IMR-90 (cell line): ENCODE data around the gene NPAS3. TPM values are rescaled to one million over a fixed set of nuclear protein-coding genes. Genes with fewer than 3 reads are reported as not detected.

Experiments used
- ATAC-seq: fragments of 200-7000 bp; cut with Tn5 transposase; 2 replicates; pipeline ENCODE4 v1.9.1; 2020; ENCODE audit warnings: low read depth, mild to moderate bottlenecking, moderate library complexity
- BruUV-seq: library from RNA; stranded (reverse); fragments of 400-500 nt; replicated peaks from 2 replicates; lab custom pipeline; 2021; lab: Mats Ljungman, UMichigan
- CTCF ChIA-PET: fragments of 300-600 bp; formaldehyde crosslinking; extraction: SDS; loops from one replicate; lab custom pipeline; 2021; ENCODE audit warnings: antibody characterized with exemption; lab: Yijun Ruan, JAX
- POLR2A ChIA-PET: fragments of 300-600 bp; sonication (Branson Sonifier 250); formaldehyde crosslinking; loops from one replicate; lab custom pipeline; 2022; ENCODE audit warnings: antibody characterized with exemption; ENCODE audit not compliant: unreplicated experiment; lab: Charles Lee
- DNase-seq: peaks from one replicate; pipeline ENCODE4 v3.0.0; 2013
- H2AFZ ChIP-seq: replicated peaks from 2 replicates; pipeline ENCODE3; 2013; ENCODE audit warnings: low read length, mild to moderate bottlenecking; ENCODE audit not compliant: poor library complexity
- H2AK5ac ChIP-seq: 2 replicates; pipeline ENCODE4 v1.6.1; 2013; ENCODE audit warnings: low read depth, low read length, inconsistent platforms
- H2AK9ac ChIP-seq: replicated peaks from 2 replicates; pipeline ENCODE3; 2013; ENCODE audit warnings: mild to moderate bottlenecking, low read depth, low read length, moderate library complexity; ENCODE audit not compliant: poor library complexity
- H2BK120ac ChIP-seq: 2 replicates; pipeline ENCODE4 v1.6.1; 2013; ENCODE audit warnings: low read depth, low read length, inconsistent platforms
- H2BK15ac ChIP-seq: 3 replicates; pipeline ENCODE4 v1.6.1; 2013; ENCODE audit warnings: low read depth, low read length, inconsistent platforms
- H2BK20ac ChIP-seq: 2 replicates; pipeline ENCODE4 v1.6.1; 2013; ENCODE audit warnings: low read depth, mild to moderate bottlenecking, inconsistent platforms, low read length, moderate library complexity
- H2BK5ac ChIP-seq: 2 replicates; pipeline ENCODE4 v1.6.1; 2013; ENCODE audit warnings: mild to moderate bottlenecking, low read depth, low read length, inconsistent platforms; ENCODE audit not compliant: poor library complexity, severe bottlenecking
- H3K14ac ChIP-seq: replicated peaks from 2 replicates; pipeline ENCODE4 v1.6.1; 2013; ENCODE audit warnings: low read depth, low read length, inconsistent platforms
- H3K18ac ChIP-seq: 2 replicates; pipeline ENCODE4 v1.6.1; 2013; ENCODE audit warnings: low read depth, low read length, control low read depth
- H3K23ac ChIP-seq: 2 replicates; pipeline ENCODE4 v1.6.1; 2013; ENCODE audit warnings: low read depth, low read length, inconsistent platforms
- H3K27ac ChIP-seq: 2 replicates; pipeline ENCODE4 v1.5.1; 2013; ENCODE audit warnings: mild to moderate bottlenecking, control low read depth, low read length; ENCODE audit not compliant: insufficient read depth
- H3K27me3 ChIP-seq: 2 replicates; pipeline ENCODE4 v1.6.1; 2013; ENCODE audit warnings: low read length; ENCODE audit not compliant: control insufficient read depth, insufficient read depth
- H3K36me3 ChIP-seq: 2 replicates; pipeline ENCODE4 v1.6.1; 2013; ENCODE audit warnings: low read length, mixed read lengths; ENCODE audit not compliant: control insufficient read depth, insufficient read depth
- H3K4ac ChIP-seq: 2 replicates; pipeline ENCODE4 v1.6.1; 2013; ENCODE audit warnings: low read depth, low read length, inconsistent platforms
- H3K4me1 ChIP-seq: 2 replicates; pipeline ENCODE4 v1.6.1; 2013; ENCODE audit warnings: low read length, mixed read lengths; ENCODE audit not compliant: control insufficient read depth, insufficient read depth
- H3K4me2 ChIP-seq: 2 replicates; pipeline ENCODE4 v1.6.1; 2013; ENCODE audit warnings: low read depth, mild to moderate bottlenecking, control low read depth, low read length, moderate library complexity
- H3K4me3 ChIP-seq: 2 replicates; pipeline ENCODE4 v1.5.1; 2013; ENCODE audit warnings: low read depth, mild to moderate bottlenecking, control low read depth, low read length, moderate library complexity; ENCODE audit not compliant: insufficient read depth
- H3K56ac ChIP-seq: 2 replicates; pipeline ENCODE4 v1.6.1; 2013; ENCODE audit warnings: low read length, inconsistent platforms; ENCODE audit not compliant: insufficient read depth; ENCODE audit errors: extremely low read depth
- H3K79me1 ChIP-seq, 2 experiments: 2 replicates each; pipeline ENCODE4 v1.6.1; 2013; ENCODE audit warnings: low read length in 2 of 2, inconsistent platforms in 1 of 2, low read depth in 1 of 2
- H3K9ac ChIP-seq: 2 replicates; pipeline ENCODE4 v1.6.1; 2013; ENCODE audit warnings: low read depth, low read length, control low read depth
- H3K9me1 ChIP-seq: 2 replicates; pipeline ENCODE4 v1.6.1; 2013; ENCODE audit warnings: low read length, inconsistent platforms; ENCODE audit not compliant: insufficient read depth
- H3K9me3 ChIP-seq: 2 replicates; pipeline ENCODE4 v1.6.1; 2013; ENCODE audit warnings: low read length; ENCODE audit not compliant: control insufficient read depth, insufficient read depth
- H4K20me1 ChIP-seq: 2 replicates; pipeline ENCODE4 v1.6.1; 2013; ENCODE audit warnings: low read length, inconsistent platforms; ENCODE audit not compliant: insufficient read depth
- H4K5ac ChIP-seq: 2 replicates; pipeline ENCODE4 v1.6.1; 2013; ENCODE audit warnings: mild to moderate bottlenecking, low read depth, low read length, control low read depth
- H4K8ac ChIP-seq, 2 experiments: 2 replicates each; pipeline ENCODE4 v1.6.1; 2013; ENCODE audit warnings: low read depth in 2 of 2, low read length in 2 of 2, control low read depth in 1 of 2, inconsistent platforms in 1 of 2
- H4K91ac ChIP-seq: 2 replicates; pipeline ENCODE4 v1.6.1; 2013; ENCODE audit warnings: low read depth, low read length, inconsistent platforms; ENCODE audit not compliant: insufficient read depth
- MXI1 ChIP-seq: IDR thresholded peaks from 2 replicates; pipeline ENCODE4 v1.6.1; 2012; ENCODE audit warnings: low read depth, mild to moderate bottlenecking, low read length, moderate library complexity, borderline replicate concordance
- WGBS, 2 experiments: methylation state at CpG; one replicate each; pipeline versions ENCODE4 v1.1.5 to v1.1.7; 2013; ENCODE audit warnings: missing lambda C conversion rate in 2 of 2; ENCODE audit not compliant: insufficient read length in 1 of 2; ENCODE audit errors: extremely low coverage in 2 of 2; 5-methylcytosine and 5-hydroxymethylcytosine counted together
- dilution Hi-C: fragments of 300-500 bp; cut with HindIII; formaldehyde crosslinking; loops from one replicate; pipeline ENCODE4 v1.14.3; 2018; ENCODE audit warnings: low sequenced_read_pairs; ENCODE audit not compliant: unreplicated experiment
- in situ Hi-C: fragments of 300-500 bp; cut with MboI; formaldehyde crosslinking; loops from 3 replicates; pipeline ENCODE4 v1.14.3; 2019; ENCODE audit warnings: low sequenced_read_pairs, inconsistent platforms, mixed read lengths
- intact Hi-C: fragments of 100-400 bp; cut with micrococcal nuclease; formaldehyde crosslinking; loops from 2 replicates; pipeline ENCODE4 v1.10.0; 2022
- polyA plus RNA-seq, 3 experiments: library from polyadenylated mRNA; depleted of rRNA; stranded (reverse); fragments of >200 nt; gene quantifications; 2 replicates each; pipeline ENCODE4 v1.2.3, GENCODE V29; 2012; ENCODE audit warnings: low replicate concordance in 1 of 3
- total RNA-seq: library from RNA; depleted of rRNA; stranded (reverse); fragments of >200 nt; gene quantifications from 2 replicates; pipeline ENCODE4 v1.2.3, GENCODE V29; 2012

Gene NPAS3
- total and polyA plus RNA-seq, 2 of the 4 experiments (the other 2 are of a cell fraction) = not detected

- Histone ChIP-seq H2AK5ac (no peak overlapping the region), H3K9me1 (no peaks in the 10 kb centered on the region), H2BK5ac (no peak overlapping the region), H2AFZ (peak overlapping the region; percentile 65), H4K8ac (no peak overlapping the region), H3K4me1 (peaks cover 3% of the 10 kb centered on the region; the same call in 1 of the 2 replicates), H3K36me3 (no peaks in the 10 kb centered on the region), H2AK9ac (no peak overlapping the region), H2BK20ac (no peak overlapping the region), H4K5ac (no peak overlapping the region), H2BK120ac (no peak overlapping the region), H3K27me3 (peaks cover 58% of the 10 kb centered on the region), H2BK15ac (no peak overlapping the region), H3K9ac (no peak overlapping the region), H3K4me3 (no peak overlapping the region), H3K4ac (no peak overlapping the region), H3K4me2 (peak overlapping the region; percentile 25; the same call in 1 of the 2 replicates), H3K18ac (no peak overlapping the region), H3K79me1 (no peaks in the 10 kb centered on the region), H4K20me1 (no peaks in the 10 kb centered on the region), H3K56ac (no peak overlapping the region), H4K91ac (no peak overlapping the region), H3K23ac (no peak overlapping the region), H3K27ac (no peak overlapping the region), H3K14ac (no peak overlapping the region), H3K9me3 (peaks cover 2% of the 10 kb centered on the region; the same call in 1 of the 2 replicates)
- no peak for TF ChIP-seq MXI1
- ChIA-PET CTCF (no interaction called here), POLR2A (no interaction called here)
- in situ Hi-C loops = no loop called here
- no TSS peak for BruUV-seq
- ATAC-seq = no peak
- no peak for DNase-seq
- 1% methylated on average over 22 of the region's 72 CpGs; no CpG with 5 or more reads in 1 of the 2 experiments for WGBS, 2 experiments
- intact Hi-C loops = no loop called here
- dilution Hi-C loops = no loop called here
Observed at GRCh38 chr14:32934073-32934880, 4.4 kb upstream of the NPAS3 start.
